Right lung (tissue), 5 donors: ENCODE measurements around the gene METTL4. TPM values are rescaled to one million over a fixed set of nuclear protein-coding genes. Genes with fewer than 3 reads are reported as not detected.

Source experiments
- DNase-seq, 2 donors: peaks; one replicate each; pipeline ENCODE4 v3.0.0-alpha.2; 2013
- polyA plus RNA-seq, 5 donors: library from polyadenylated mRNA; unstranded; fragments of 120-200 nt; gene quantifications; one replicate each; pipeline versions ENCODE4 v1.2.1 to v1.2.3, GENCODE V29; 2013; ENCODE audit warnings: inconsistent platforms in 1 of 5, low replicate concordance in 1 of 5; ENCODE audit not compliant: insufficient read length in 5 of 5, insufficient read depth in 1 of 5

METTL4 gene
- polyA plus RNA-seq, 5 donors: 13.5 to 27.0 (median 22.6) TPM

DNA sequence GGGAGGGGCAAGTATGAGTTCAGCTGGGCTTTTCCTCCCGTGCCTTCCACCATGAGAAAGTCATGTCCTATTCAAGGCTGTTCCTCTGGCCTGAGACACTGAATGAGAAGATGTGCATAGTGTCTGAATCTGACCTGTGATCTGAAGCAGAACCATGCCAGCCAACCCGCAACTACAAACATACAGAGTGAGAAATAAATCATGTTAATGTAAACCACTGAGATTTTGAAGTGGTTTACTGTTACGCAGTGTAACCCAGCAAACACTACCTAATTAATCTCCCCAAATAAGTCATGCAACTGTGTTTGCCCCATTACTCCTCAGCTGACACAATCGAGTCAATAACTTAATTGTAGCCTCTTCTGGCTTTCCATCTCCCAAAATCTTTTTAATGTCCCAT lies 49.2 kb downstream of the METTL4 start:
- DNase-seq: no peak

DNA sequence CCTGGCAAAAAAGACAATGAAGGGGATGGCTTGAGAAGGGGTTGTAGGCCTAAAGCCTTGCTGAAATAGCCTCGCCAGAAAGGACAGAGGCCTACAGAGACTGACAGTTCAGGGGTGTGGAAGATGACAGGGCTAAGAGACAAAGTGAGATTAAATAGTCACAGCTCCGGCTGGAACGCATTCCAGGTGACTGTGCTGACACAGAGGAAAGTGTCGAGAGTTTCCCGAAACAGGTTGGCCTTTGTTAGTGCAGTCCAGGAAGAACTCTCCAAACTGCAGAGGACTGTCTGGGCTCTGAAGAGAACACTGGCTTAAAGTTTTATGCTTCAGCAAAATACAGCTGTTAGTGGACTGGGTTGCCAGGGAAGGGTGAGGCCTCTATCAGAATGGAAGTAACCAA lies 52.8 kb downstream of the METTL4 start:
- no peak for DNase-seq

DNA sequence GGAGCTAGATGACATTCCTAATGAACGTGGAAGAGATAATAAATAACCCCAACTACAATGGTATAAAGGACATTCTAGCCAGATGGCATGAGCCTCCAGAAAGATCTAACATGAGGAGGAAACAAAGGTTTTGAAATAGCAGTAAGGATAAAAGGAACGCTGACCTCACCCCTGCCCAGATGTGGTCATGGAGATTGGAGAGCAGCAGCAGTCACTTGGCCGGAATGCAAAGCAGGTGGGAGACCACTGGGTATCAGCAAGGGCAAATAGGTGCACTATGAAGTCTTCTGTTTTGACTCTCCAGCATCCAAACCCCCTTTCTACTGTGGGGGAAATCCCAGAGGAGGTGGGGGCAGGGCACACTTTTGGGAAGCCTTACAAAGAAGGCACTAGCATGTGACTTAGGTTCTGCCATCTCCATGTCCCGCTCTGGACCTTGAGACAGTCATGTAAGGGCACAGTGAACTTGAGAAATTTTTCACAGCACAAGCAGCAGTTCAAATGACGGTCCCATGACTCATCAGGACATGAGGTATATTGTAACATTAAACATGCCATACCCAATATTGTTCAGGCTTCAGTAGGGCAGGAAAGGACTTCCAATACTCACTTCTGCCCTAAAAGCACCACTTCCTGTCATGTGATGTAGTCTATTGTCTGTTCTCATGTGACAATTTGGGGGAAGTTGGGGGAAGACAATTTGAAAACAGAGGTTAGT lies 55.2 kb downstream of the METTL4 start:
- DNase-seq: no peak

DNA sequence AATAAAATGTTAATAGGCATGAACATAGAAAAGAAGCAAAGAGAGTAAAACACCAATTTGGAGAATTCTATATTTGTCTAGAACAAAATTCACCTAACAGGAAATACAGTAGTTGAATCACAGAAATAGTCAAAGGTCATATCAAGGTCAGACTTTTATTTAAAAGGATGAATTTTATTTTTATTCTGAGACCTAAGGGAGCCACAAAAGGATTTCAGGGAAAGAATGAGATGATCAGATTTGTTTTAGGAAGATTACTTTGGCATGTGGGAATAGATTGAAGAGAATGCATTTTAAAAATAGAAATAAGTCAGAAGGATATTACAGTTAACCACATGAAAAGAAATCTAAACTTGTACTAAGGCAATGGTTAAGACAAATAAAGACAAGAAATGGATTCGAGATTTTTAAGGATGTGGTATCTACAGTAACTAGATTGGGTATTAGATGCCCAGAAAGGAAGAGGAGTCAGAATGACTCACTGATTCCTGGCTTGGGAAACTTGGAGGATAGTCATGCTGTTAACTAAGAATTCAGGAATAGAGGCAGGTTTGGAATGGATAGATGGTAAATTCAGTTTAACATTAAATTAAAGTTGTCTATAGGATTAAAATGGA lies 56.0 kb downstream of the METTL4 start:
- DNase-seq: no peak

DNA sequence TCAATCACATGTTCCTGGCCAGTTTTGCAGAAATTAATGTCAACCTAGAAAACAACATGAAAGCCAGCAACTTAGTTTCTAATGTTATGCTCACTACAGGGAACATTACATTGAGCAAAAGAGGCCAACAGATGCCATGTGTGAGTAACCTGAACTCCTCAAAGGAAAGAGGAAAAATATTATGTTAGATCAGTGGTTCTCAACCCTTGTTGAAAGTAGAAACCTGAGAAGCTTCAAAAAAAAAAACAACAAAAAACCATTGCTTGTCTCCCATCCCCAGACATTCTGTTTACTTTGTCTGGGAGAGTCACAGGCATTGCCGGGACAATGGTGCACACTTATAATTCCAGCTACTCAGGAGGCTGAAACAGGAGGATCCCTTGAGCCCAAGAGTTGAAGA lies 57.7 kb downstream of the METTL4 start:
- DNase-seq: no peak

DNA sequence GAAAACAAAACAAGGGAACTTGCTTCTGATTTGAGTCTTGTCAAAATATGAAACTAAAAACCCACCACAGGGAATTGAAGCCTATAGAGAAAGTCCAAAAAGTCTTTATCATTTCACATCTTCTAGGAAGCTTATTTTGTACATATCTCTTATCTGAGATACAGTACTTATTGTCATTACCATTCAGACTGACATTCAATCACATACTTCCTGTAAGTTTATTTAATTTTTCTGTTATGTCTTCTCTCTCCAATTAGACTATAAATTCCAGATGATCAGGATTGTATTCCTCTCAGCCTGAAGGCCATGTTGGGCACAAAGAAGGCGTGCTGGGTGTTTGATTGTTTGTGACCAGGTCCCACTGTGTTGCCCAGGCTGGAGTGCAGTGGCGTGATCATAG lies 59.2 kb downstream of the METTL4 start:
- no peak for DNase-seq

DNA sequence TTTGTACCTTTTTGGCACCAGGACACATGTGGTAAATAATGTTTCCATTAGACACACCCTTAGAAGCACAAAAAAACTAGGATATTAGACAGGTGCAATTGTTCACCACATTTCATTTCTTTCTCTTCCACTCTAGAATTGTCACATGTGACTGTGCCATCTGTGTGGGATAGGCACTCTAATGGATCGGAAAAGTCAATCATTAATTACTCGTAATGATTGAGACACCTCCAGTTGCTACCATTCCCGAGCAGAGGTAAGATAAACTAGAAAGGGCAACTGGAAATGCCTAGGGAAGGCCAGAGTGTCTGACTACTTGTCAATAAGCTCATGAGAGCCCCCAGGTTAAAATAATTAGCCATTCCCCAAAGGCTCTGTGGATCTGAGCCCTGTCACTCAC lies 59.9 kb downstream of the METTL4 start:
- DNase-seq: no peak

DNA sequence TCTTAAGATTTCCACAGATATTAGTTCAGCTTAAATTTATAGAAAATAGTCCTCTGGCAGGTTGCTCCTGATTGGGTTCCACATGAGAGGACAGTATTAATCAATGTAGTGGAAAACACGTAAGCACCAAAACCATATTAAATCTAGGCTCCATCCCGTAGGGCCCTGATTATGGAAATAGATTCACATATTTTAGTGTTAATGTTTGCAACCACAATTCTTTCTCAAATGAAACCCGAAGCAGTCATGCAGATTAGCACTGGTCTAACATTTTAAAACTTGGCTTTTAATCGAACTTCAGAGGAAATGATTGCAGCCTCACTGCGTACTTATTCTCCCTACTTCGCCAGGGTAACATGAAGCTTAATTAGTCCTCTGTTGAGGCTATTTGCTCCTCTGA lies 60.9 kb downstream of the METTL4 start:
- DNase-seq: no peak

DNA sequence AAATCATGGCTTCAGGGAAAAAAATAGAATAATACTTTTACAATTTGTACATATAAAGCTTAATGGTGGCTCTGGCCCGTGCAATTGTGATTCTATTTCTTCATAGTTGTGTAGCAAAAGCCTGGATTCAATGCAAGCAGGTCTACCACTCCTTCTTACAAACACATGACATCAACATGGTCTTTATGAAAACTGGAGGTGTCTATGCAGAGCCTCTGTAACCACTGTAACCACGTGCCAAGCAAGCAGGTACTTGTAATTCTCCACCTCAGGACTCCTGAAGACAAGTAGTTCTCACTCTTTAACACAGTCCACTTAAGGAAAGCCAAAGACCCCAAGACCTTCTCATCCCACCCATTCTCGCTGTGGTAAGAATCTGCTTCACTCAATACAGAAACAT lies 62.6 kb downstream of the METTL4 start:
- no peak for DNase-seq

DNA sequence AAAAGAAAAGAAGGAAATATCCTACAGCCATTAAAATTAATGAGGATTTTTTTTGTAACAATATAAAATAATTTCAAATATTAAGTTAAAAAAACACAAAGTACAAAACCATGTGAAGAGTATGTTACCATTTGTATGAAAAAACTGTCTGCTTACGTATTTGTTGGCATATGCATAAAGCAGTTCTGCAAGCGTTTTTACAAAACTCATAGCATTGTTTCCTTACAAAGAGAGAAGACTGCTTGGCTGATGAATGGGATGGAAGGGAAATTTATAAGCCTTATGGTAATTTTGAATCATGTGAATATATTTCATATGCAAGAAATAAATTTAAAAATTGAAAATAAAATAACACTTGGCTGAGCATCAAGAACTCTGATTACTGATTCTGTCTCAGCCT lies 63.1 kb downstream of the METTL4 start:
- DNase-seq: no peak

DNA sequence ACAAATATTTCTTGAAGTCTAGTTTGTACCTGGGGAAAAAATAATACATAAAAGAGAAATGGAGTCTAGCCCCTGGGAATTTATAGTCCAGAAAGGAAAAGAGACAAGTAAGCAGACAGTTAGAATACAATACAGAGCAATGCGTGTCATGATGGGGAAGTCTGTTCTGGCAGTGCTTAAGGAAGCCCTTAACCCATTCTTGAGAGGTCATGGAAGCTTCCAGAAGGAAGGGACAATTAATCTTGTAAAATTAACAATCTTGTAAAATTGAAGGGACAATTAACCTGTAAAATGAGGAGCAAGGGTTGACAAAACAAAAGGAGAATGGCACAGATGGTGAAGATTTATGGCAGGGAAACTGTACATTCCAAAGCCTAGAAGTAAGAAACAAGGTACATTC lies 66.7 kb downstream of the METTL4 start:
- no peak for DNase-seq

DNA sequence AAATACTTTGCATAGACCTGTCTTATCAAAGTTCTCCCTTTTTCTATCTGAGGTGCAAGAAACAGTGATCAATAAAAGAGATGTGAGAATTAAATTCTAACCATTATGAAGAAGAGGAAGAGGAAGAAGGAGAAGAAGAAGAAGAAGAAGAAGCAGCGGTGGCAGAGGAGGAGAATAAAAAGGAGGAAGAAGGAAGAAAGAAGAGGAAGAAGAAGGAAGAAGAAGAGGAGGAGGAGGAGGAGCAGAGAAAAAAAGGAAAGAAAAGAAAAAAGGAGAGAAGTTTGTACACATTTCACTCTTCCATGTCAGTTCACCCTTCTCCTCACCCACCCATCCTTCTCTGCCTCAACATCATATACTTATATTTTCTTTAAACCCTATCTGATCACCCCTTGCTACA lies 68.4 kb downstream of the METTL4 start:
- no peak for DNase-seq

DNA sequence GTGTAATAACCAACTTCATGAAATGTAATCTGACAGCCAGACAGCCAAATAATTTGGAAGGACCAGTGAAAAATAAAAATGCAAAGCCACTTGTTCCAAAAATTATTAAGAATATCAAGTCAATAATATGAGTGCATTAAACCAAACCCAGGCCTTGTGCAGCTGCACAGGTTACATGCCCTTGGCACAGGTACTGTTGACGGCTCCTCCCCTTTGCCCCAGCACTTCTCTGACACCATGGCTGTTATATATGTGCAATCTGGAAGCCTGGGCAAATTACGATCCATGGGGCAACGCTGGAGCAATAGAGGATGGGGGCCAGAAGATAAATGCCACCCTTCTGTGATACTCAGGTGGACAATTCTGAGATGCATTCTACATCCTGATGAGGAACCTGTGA lies 68.9 kb downstream of the METTL4 start:
- no peak for DNase-seq

DNA sequence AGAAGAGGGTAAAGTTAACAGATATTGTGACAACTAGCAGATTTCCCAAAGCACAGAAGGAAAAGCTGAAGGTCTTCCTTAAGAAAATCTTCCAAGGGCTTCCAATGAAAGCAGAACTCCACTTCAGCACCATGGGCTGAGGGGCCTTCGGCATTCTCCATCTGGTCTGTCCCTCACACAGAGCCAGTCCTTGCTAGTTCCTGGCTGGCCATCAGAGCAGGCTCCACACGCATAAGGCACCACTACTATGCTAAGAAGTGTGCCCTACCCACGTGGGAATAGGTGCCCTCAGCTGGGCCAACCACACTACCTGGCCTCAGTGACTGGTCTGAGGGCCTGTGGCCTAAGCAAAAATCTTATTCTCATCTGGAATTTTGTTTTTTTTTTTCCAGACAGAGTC lies 73.5 kb downstream of the METTL4 start:
- no peak for DNase-seq

DNA sequence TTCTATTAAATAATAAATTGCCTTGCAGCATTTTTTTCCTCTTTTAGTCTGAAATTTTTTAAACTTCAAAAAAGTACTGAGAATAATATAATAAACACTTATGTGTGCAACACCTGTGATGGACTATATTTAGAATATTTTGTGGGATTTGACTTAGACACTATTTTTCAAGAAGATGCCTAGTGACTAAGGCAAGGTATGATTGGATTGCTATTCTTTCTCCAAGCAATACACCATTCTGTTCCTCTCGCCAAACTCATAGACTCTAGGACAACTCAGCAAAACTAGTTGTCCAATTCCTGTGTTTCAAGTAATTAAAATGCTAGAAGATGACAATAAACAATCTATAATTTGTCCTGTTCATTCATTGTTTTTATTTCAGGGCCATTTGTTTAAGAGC lies 75.9 kb downstream of the METTL4 start:
- no peak for DNase-seq

DNA sequence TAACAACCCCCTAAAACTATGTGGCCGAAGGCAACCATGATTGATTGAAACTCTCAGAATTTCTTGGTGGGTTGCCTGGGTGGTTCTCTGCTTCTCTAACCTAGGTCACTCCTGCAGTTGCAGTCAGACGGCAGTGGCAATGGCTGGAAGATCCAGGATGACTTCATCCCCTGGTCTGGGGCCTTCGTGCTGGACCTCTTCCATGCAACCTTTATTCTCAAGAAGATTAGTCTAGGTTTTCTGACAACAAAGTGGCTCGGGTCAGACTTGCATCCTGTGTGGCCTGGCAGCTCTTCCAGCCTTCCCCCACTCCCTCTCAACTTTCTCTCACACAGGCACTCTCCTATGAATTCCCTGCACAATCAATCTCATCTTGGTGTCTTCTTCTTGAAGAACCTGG lies 76.4 kb downstream of the METTL4 start:
- no peak for DNase-seq

Other genes starting within 250 kb of the METTL4 start
- 10 to 100 TPM; 13.5 to 51.6 (median 25.0) TPM for gene NDC80, start 52 bp upstream of the METTL4 start, polyA plus RNA-seq
- 10 to 100 TPM; 46.1 to 78.3 (median 74.2) TPM for gene SMCHD1, start 84.2 kb upstream of the METTL4 start, polyA plus RNA-seq